Hepatocyte (in vitro differentiated cells): Measurements from ENCODE around the gene GMDS.

Source experiments
- CTCF ChIP-seq: fragments of 200-600 bp; sonication (generic); IDR thresholded peaks from 2 replicates; pipeline ENCODE4 v1.5.1; 2016; ENCODE audit warnings: antibody characterized with exemption, mild to moderate bottlenecking; ENCODE audit not compliant: poor library complexity
- EZH2 ChIP-seq: fragments of 200-600 bp; sonication (generic); IDR thresholded peaks from 2 replicates; pipeline ENCODE4 v1.6.1; 2016; ENCODE audit warnings: antibody characterized with exemption, mild to moderate bottlenecking, borderline replicate concordance
- EZH2phosphoT487 ChIP-seq: fragments of 200-600 bp; sonication (generic); IDR thresholded peaks from one replicate; pipeline ENCODE4 v1.6.1; 2018; ENCODE audit warnings: antibody characterized with exemption, mild to moderate bottlenecking, low read depth, moderate library complexity; ENCODE audit not compliant: unreplicated experiment, severe bottlenecking

GRCh38 chr6:1664329-1664728 lies 581.1 kb downstream of the GMDS start:
- TF ChIP-seq CTCF (no peak), EZH2phosphoT487 (no peak), EZH2 (no peak)
